ENCODE results near the gene PIGK.
A peak's percentile ranks its signal among the peaks of the same experiment; 100 is the strongest.

PIGK gene

DNA sequence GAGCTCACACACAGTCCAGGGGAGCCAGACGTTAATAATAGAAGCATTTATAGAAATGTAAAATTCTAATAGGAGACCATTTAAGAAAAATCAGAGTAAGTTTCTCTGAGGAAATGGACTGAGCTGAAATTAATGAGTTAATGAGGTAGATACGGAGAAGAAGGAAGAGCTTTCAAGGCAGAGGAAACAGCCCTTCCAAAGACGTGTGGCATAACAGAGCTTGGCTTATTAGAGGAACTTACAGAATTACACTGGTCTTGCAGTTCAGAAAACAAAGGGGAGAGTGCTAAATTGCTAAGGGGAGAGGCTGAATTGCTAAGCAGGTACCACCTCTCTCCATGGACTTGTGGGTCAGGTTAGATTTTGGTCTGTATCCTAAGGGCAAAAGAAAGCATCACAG lies 8.2 kb upstream of the PIGK start:
- Histone ChIP-seq H3K36me3 (ENCODE audit: control insufficient read depth, low read length) (no peaks in the 10 kb centered on the region), H3F3A (ENCODE audit: control insufficient read depth, insufficient read depth) (no peaks in the 10 kb centered on the region), H3K4me1 (ENCODE audit: control insufficient read depth, low read length) (no peaks in the 10 kb centered on the region), H3K9me2 (replicated peaks; ENCODE audit: control insufficient read depth, low read length) (no peaks in the 10 kb centered on the region), H3K27me3 (ENCODE audit: control insufficient read depth, low read length) (no peaks in the 10 kb centered on the region), H3K4me3 (ENCODE audit: low read length) (no peak overlapping the region), H4K20me1 (ENCODE audit: control insufficient read depth, insufficient read depth, low read depth, low read length) (no peaks in the 10 kb centered on the region), H3K79me2 (ENCODE audit: control insufficient read depth, low read length) (no peaks in the 10 kb centered on the region), H3K9me3 (ENCODE audit: control insufficient read depth, insufficient read depth, low read length) (no peaks in the 10 kb centered on the region), H3K4me2 (ENCODE audit: low read length) (no peak overlapping the region), H3K27ac (ENCODE audit: low read depth, low read length) (no peak overlapping the region)
- TF ChIP-seq, protein P1, sequence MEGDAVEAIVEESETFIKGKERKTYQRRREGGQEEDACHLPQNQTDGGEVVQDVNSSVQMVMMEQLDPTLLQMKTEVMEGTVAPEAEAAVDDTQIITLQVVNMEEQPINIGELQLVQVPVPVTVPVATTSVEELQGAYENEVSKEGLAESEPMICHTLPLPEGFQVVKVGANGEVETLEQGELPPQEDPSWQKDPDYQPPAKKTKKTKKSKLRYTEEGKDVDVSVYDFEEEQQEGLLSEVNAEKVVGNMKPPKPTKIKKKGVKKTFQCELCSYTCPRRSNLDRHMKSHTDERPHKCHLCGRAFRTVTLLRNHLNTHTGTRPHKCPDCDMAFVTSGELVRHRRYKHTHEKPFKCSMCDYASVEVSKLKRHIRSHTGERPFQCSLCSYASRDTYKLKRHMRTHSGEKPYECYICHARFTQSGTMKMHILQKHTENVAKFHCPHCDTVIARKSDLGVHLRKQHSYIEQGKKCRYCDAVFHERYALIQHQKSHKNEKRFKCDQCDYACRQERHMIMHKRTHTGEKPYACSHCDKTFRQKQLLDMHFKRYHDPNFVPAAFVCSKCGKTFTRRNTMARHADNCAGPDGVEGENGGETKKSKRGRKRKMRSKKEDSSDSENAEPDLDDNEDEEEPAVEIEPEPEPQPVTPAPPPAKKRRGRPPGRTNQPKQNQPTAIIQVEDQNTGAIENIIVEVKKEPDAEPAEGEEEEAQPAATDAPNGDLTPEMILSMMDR (IDR thresholded peaks at IDR 0.05; ENCODE audit: low read depth, low read length, poor library complexity, severe bottlenecking) = no peak
- no peak for TF ChIP-seq EZH2phosphoT487 (IDR thresholded peaks at IDR 0.05; ENCODE audit: borderline replicate concordance, low read length)

DNA sequence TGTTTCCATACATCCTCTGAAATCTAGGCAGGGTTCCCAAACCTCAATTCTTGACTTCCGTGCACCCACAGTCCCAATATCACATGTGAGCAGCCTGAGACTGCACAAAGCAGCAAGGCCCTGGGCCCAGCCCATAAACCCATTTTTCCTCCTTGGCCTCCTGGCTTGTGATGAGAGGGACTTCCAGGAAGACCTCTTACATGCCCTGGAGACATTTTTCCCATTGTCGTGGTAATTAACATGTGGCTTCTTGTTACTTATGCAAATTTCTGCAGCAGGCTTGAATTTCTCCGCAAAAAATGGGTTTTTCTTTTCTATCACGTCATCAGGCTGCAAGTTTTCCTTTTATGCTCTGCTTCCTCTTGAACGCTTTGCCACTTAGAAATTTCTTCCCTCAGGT lies 3.3 kb upstream of the PIGK start:
- Histone ChIP-seq H3K9me3 (ENCODE audit: control insufficient read depth, insufficient read depth, low read length) (peaks cover 6% of the 10 kb centered on the region; the same call in 1 of the 2 replicates), H3K9me2 (replicated peaks; ENCODE audit: control insufficient read depth, low read length) (no peaks in the 10 kb centered on the region), H3F3A (ENCODE audit: control insufficient read depth, insufficient read depth) (no peaks in the 10 kb centered on the region), H3K4me2 (ENCODE audit: low read length) (no peak overlapping the region), H3K27me3 (ENCODE audit: control insufficient read depth, low read length) (no peaks in the 10 kb centered on the region), H3K79me2 (ENCODE audit: control insufficient read depth, low read length) (peaks cover 22% of the 10 kb centered on the region), H3K27ac (ENCODE audit: low read depth, low read length) (no peak overlapping the region), H3K4me1 (ENCODE audit: control insufficient read depth, low read length) (peaks cover 18% of the 10 kb centered on the region), H4K20me1 (ENCODE audit: control insufficient read depth, insufficient read depth, low read depth, low read length) (no peaks in the 10 kb centered on the region), H3K36me3 (ENCODE audit: control insufficient read depth, low read length) (peaks cover 11% of the 10 kb centered on the region), H3K4me3 (ENCODE audit: low read length) (no peak overlapping the region)
- TF ChIP-seq, protein P1 (IDR thresholded peaks at IDR 0.05; ENCODE audit: low read depth, low read length, poor library complexity, severe bottlenecking) = no peak
- no peak for TF ChIP-seq EZH2phosphoT487 (IDR thresholded peaks at IDR 0.05; ENCODE audit: borderline replicate concordance, low read length)

GRCh38 chr1:77220687-77221463 lies 1.6 kb upstream of the PIGK start:
- H3K9me3 ChIP-seq (ENCODE audit: control insufficient read depth, insufficient read depth, low read length) = peaks cover 6% of the 10 kb centered on the region; the same call in 1 of the 2 replicates
- H4K20me1 ChIP-seq (ENCODE audit: control insufficient read depth, insufficient read depth, low read depth, low read length) = no peaks in the 10 kb centered on the region
- TF ChIP-seq EZH2phosphoT487 (IDR thresholded peaks at IDR 0.05; ENCODE audit: borderline replicate concordance, low read length) = no peak
- TF ChIP-seq, protein P1 (IDR thresholded peaks at IDR 0.05; ENCODE audit: low read depth, low read length, poor library complexity, severe bottlenecking) = no peak
- no peak overlapping the region for H3K4me2 ChIP-seq (ENCODE audit: low read length)
- H3K4me3 ChIP-seq (ENCODE audit: low read length) = peak overlapping the region; percentile 22
- peaks cover 11% of the 10 kb centered on the region for H3K36me3 ChIP-seq (ENCODE audit: control insufficient read depth, low read length)
- no peaks in the 10 kb centered on the region for H3K27me3 ChIP-seq (ENCODE audit: control insufficient read depth, low read length)
- H3F3A ChIP-seq (ENCODE audit: control insufficient read depth, insufficient read depth) = no peaks in the 10 kb centered on the region
- H3K27ac ChIP-seq (ENCODE audit: low read depth, low read length) = no peak overlapping the region
- H3K4me1 ChIP-seq (ENCODE audit: control insufficient read depth, low read length) = peaks cover 23% of the 10 kb centered on the region
- H3K79me2 ChIP-seq (ENCODE audit: control insufficient read depth, low read length) = peaks cover 36% of the 10 kb centered on the region
- H3K9me2 ChIP-seq (replicated peaks; ENCODE audit: control insufficient read depth, low read length) = no peaks in the 10 kb centered on the region
